Gastroesophageal sphincter (tissue), 2 donors: ENCODE data around the gene STMN1.

ENCODE experiments used
- POLR2A ChIP-seq, 2 donors: fragments of 450-650 bp; IDR thresholded peaks; one replicate each; pipeline ENCODE4 v1.6.1; 2017; ENCODE audit warnings: antibody characterized with exemption in 2 of 2, mild to moderate bottlenecking in 2 of 2, moderate library complexity in 1 of 2
- POLR2AphosphoS5 ChIP-seq: sonication (generic); formaldehyde crosslinking; IDR thresholded peaks from one replicate; pipeline ENCODE4 v1.6.1; 2017; ENCODE audit warnings: antibody characterized with exemption

DNA sequence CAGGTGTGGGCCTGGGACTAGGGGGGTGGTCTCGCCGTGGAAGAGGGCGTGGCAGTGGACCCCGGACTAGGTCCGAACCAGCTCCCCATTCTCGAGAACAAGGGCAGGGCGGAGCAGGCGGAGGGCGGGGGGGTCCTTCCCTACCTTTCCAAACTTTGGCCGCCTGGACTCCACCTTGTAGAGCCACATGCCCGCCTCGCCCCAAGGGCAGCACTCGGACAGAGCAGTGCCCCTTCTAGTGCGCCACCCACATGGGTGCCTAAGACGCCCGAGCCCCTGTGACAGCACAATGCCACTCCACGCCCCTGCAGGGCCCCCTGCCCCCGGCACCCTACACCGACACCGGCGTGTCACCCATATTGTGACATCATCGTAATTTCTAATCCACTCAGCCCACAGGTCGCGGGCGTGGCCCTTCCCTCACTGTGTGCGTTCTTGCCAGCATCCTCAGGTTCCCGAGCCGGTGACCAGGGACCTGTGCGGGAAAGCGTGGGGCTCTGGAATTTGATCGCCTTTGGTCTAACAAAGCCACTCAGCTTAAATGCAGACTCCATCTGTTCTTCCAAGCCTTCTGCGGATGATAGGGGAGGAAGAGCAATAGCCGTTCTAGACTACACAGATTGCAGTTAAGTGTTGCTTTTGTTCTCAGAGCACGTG, 553 bp upstream of the STMN1 start:
- no peak for TF ChIP-seq POLR2AphosphoS5
- TF ChIP-seq POLR2A (IDR thresholded peaks at IDR 0.05) = no peak
